IgD-negative memory B cell (primary cell): ENCODE measurements around the gene NOTUM. TPM values are rescaled to one million over a fixed set of nuclear protein-coding genes. Genes with fewer than 3 reads are reported as not detected.

Source experiments
- H3K27ac Mint-ChIP-seq, 3 donors: one replicate each; pipeline ENCODE4 v1.8.0; 2020 to 2022; ENCODE audit warnings: mild to moderate bottlenecking in 3 of 3, mixed read lengths in 3 of 3, moderate library complexity in 1 of 3
- H3K27me3 Mint-ChIP-seq: one replicate; pipeline ENCODE4 v1.8.0; 2021; ENCODE audit warnings: mixed read lengths
- H3K36me3 Mint-ChIP-seq: one replicate; pipeline ENCODE4 v1.8.0; 2020; ENCODE audit warnings: mild to moderate bottlenecking, mixed read lengths
- H3K4me1 Mint-ChIP-seq, 3 donors: one replicate each; pipeline ENCODE4 v1.8.0; 2020 to 2022; ENCODE audit warnings: mixed read lengths in 3 of 3, mild to moderate bottlenecking in 1 of 3
- H3K4me3 Mint-ChIP-seq, 4 donors: one replicate each; pipeline ENCODE4 v1.8.0; 2020 to 2022; ENCODE audit warnings: mild to moderate bottlenecking in 4 of 4, mixed read lengths in 4 of 4, moderate library complexity in 3 of 4
- H3K9me3 Mint-ChIP-seq, 3 donors: one replicate each; pipeline ENCODE4 v1.8.0; 2020 to 2021; ENCODE audit warnings: mixed read lengths in 3 of 3, mild to moderate bottlenecking in 1 of 3
- polyA plus RNA-seq: library from polyadenylated mRNA; unstranded; fragments of 300-500 nt; fragmentation: Illumina TruSeq; gene quantifications from one replicate; pipeline ENCODE4 v1.2.3, GENCODE V29; 2021

Gene NOTUM
- polyA plus RNA-seq, 1 donor from 2014 or later = not detected

GRCh38 chr17:81948635-81949378, 12.2 kb downstream of the NOTUM start:
- Mint-ChIP-seq H3K27me3 (peaks cover 7% of the 10 kb centered on the region), H3K9me3 (no peaks in the 10 kb centered on the region), H3K4me3 (peak overlapping the region in 1 of 4 donors; percentile 47), H3K36me3 (no peaks in the 10 kb centered on the region), H3K4me1 (no peaks in the 10 kb centered on the region), H3K27ac (no peak overlapping the region)

GRCh38 chr17:81947189-81947588, 13.8 kb downstream of the NOTUM start, which contains the start of gene MYADML2:
Gene MYADML2 (minus strand): TSS chr17:81947233. CDS start chr17:81941741, 5,492 bp downstream.
- Mint-ChIP-seq H3K9me3 (no peaks in the 10 kb centered on the region), H3K4me3 (no peak within 1 kb of the TSS), H3K4me1 (no peaks in the 10 kb centered on the region), H3K27me3 (peaks cover 11% of the 10 kb centered on the region), H3K27ac (no peak within 1 kb of the TSS), H3K36me3 (no peaks in the 10 kb centered on the region)

GRCh38 chr17:81944858-81945257, 16.1 kb downstream of the NOTUM start:
- Mint-ChIP-seq H3K4me3 (no peak overlapping the region), H3K4me1 (no peaks in the 10 kb centered on the region), H3K9me3 (no peaks in the 10 kb centered on the region), H3K27me3 (peaks cover 14% of the 10 kb centered on the region), H3K27ac (no peak overlapping the region), H3K36me3 (no peaks in the 10 kb centered on the region)

- no peak overlapping the region for H3K4me3 Mint-ChIP-seq
- peak overlapping the region in 1 of 3 donors; percentile 73 for H3K27ac Mint-ChIP-seq
- H3K27me3 Mint-ChIP-seq = peaks cover 16% of the 10 kb centered on the region
- no peaks in the 10 kb centered on the region for H3K9me3 Mint-ChIP-seq
- peaks cover 0 to 2% (median 0%) of the 10 kb centered on the region in 3 donors for H3K4me1 Mint-ChIP-seq
- H3K36me3 Mint-ChIP-seq = no peaks in the 10 kb centered on the region
Measured at GRCh38 chr17:81942167-81942553, 18.8 kb downstream of the NOTUM start.

GRCh38 chr17:81941484-81942166, 19.4 kb downstream of the NOTUM start:
- Mint-ChIP-seq H3K27ac (no peak overlapping the region), H3K36me3 (no peaks in the 10 kb centered on the region), H3K9me3 (no peaks in the 10 kb centered on the region), H3K4me1 (peaks cover 0 to 2% (median 0%) of the 10 kb centered on the region in 3 donors), H3K27me3 (peaks cover 16% of the 10 kb centered on the region), H3K4me3 (no peak overlapping the region)

GRCh38 chr17:81940538-81941483, 20.2 kb downstream of the NOTUM start:
- Mint-ChIP-seq H3K4me3 (peak overlapping the region in 1 of 4 donors; percentile 27), H3K9me3 (no peaks in the 10 kb centered on the region), H3K27me3 (peaks cover 16% of the 10 kb centered on the region), H3K27ac (peak overlapping the region in 1 of 3 donors; percentile 21), H3K4me1 (peaks cover 0 to 2% (median 0%) of the 10 kb centered on the region in 3 donors), H3K36me3 (no peaks in the 10 kb centered on the region)

- no peak overlapping the region for H3K4me3 Mint-ChIP-seq
Measured at GRCh38 chr17:81939881-81940385, 21.1 kb downstream of the NOTUM start.

GRCh38 chr17:81939218-81939617, 21.8 kb downstream of the NOTUM start:
- H3K4me3 Mint-ChIP-seq = no peak overlapping the region
- H3K27ac Mint-ChIP-seq = no peak overlapping the region
- H3K27me3 Mint-ChIP-seq = peaks cover 16% of the 10 kb centered on the region
- H3K9me3 Mint-ChIP-seq = no peaks in the 10 kb centered on the region
- peaks cover 0 to 2% (median 0%) of the 10 kb centered on the region in 3 donors for H3K4me1 Mint-ChIP-seq
- no peaks in the 10 kb centered on the region for H3K36me3 Mint-ChIP-seq

More at GRCh38 chr17:81939881-81940385, 21.1 kb downstream of the NOTUM start:
- peaks cover 16% of the 10 kb centered on the region for H3K27me3 Mint-ChIP-seq
- no peaks in the 10 kb centered on the region for H3K9me3 Mint-ChIP-seq
- H3K4me1 Mint-ChIP-seq = peaks cover 0 to 2% (median 0%) of the 10 kb centered on the region in 3 donors
- H3K27ac Mint-ChIP-seq = no peak overlapping the region
- no peaks in the 10 kb centered on the region for H3K36me3 Mint-ChIP-seq

GRCh38 chr17:81935709-81936084, 25.3 kb downstream of the NOTUM start:
- no peaks in the 10 kb centered on the region for H3K9me3 Mint-ChIP-seq
- H3K36me3 Mint-ChIP-seq = no peaks in the 10 kb centered on the region
- peaks cover 10% of the 10 kb centered on the region for H3K27me3 Mint-ChIP-seq
- peak overlapping the region in 1 of 3 donors; percentile 25 for H3K27ac Mint-ChIP-seq
- peaks cover 0 to 4% (median 0%) of the 10 kb centered on the region in 3 donors for H3K4me1 Mint-ChIP-seq
- peak overlapping the region in 3 of 4 donors; percentile 67 to 78 (median 70) for H3K4me3 Mint-ChIP-seq

GRCh38 chr17:81934850-81935708, 25.9 kb downstream of the NOTUM start:
- Mint-ChIP-seq H3K27me3 (peaks cover 5% of the 10 kb centered on the region), H3K9me3 (no peaks in the 10 kb centered on the region), H3K4me3 (peak overlapping the region in 2 of 4 donors; percentile 55 to 67), H3K27ac (no peak overlapping the region), H3K36me3 (no peaks in the 10 kb centered on the region), H3K4me1 (peaks cover 0 to 4% (median 0%) of the 10 kb centered on the region in 3 donors)

GRCh38 chr17:81934098-81934757, 26.8 kb downstream of the NOTUM start:
- peaks cover 0 to 4% (median 0%) of the 10 kb centered on the region in 3 donors for H3K4me1 Mint-ChIP-seq
- peaks cover 5% of the 10 kb centered on the region for H3K27me3 Mint-ChIP-seq
- peak overlapping the region in 1 of 4 donors; percentile 40 for H3K4me3 Mint-ChIP-seq
- no peaks in the 10 kb centered on the region for H3K36me3 Mint-ChIP-seq
- H3K9me3 Mint-ChIP-seq = no peaks in the 10 kb centered on the region
- no peak overlapping the region for H3K27ac Mint-ChIP-seq

- H3K36me3 Mint-ChIP-seq = no peaks in the 10 kb centered on the region
- no peaks in the 10 kb centered on the region for H3K9me3 Mint-ChIP-seq
- H3K27ac Mint-ChIP-seq = no peak overlapping the region
- peaks cover 10% of the 10 kb centered on the region for H3K27me3 Mint-ChIP-seq
- H3K4me1 Mint-ChIP-seq = peaks cover 0 to 4% (median 0%) of the 10 kb centered on the region in 3 donors
- H3K4me3 Mint-ChIP-seq = no peak overlapping the region
Measured at GRCh38 chr17:81933178-81933699, 27.7 kb downstream of the NOTUM start.

- Mint-ChIP-seq H3K36me3 (no peaks in the 10 kb centered on the region), H3K4me1 (peaks cover 0 to 3% (median 0%) of the 10 kb centered on the region in 3 donors), H3K27me3 (peaks cover 8% of the 10 kb centered on the region), H3K4me3 (no peak overlapping the region), H3K9me3 (no peaks in the 10 kb centered on the region), H3K27ac (no peak overlapping the region)
Measured at GRCh38 chr17:81932333-81932983, 28.5 kb downstream of the NOTUM start.
